HepG2 (cell line): ENCODE data around the gene ACOX3. TPM values are rescaled to one million over a fixed set of nuclear protein-coding genes. Genes with fewer than 3 reads are reported as not detected.

ENCODE experiments used
- ATAC-seq: fragments of 200-7000 bp; cut with Tn5 transposase; 3 replicates; pipeline ENCODE4 v1.9.1; 2020; ENCODE audit warnings: mild to moderate bottlenecking, moderate library complexity
- BruUV-seq: library from RNA; stranded (reverse); fragments of 400-500 nt; replicated peaks from 2 replicates; lab custom pipeline; 2021; lab: Mats Ljungman, UMichigan
- CTCF ChIA-PET: fragments of 300-600 bp; formaldehyde crosslinking; extraction: SDS; loops from one replicate; lab custom pipeline; 2021; ENCODE audit warnings: low total read pairs, inconsistent platforms, low intra/inter-chr PET ratio; lab: Yijun Ruan, JAX
- POLR2A ChIA-PET: fragments of 350-600 bp; sonication (Branson Sonifier 250); formaldehyde crosslinking; loops from one replicate; lab custom pipeline; 2020; ENCODE audit warnings: antibody characterized with exemption, inconsistent platforms; lab: Yijun Ruan, JAX
- DNase-seq: peaks from one replicate; pipeline ENCODE4 v3.0.0-alpha.2; 2015; ENCODE audit warnings: low spot score
- FAIRE-seq: peaks from 3 replicates; lab custom pipeline; 2011; peaks lifted over from hg19 to GRCh38; lab: Jason Lieb, UNC
- H2AFZ ChIP-seq: one replicate; pipeline ENCODE4 v1.6.1; 2011; ENCODE audit warnings: low read length, inconsistent platforms
- H3K27ac ChIP-seq: fragments of 300-600 bp; 3 replicates; pipeline ENCODE4 v1.8.0; 2011; ENCODE audit warnings: mixed run types, mild to moderate bottlenecking, mixed read lengths, low read length, inconsistent platforms; ENCODE audit not compliant: insufficient read depth; ENCODE audit errors: extremely low read length
- H3K27me3 ChIP-seq, 2 experiments: fragments of 200-600 bp in 1 of 2; 2 replicates in 1 of 2; 3 replicates in 1 of 2; pipeline versions ENCODE4 v1.6.0 to v1.8.0; 2011; ENCODE audit warnings: low read length in 2 of 2, mild to moderate bottlenecking in 2 of 2, moderate library complexity in 2 of 2, inconsistent platforms in 1 of 2; ENCODE audit not compliant: insufficient read depth in 2 of 2, control insufficient read depth in 1 of 2
- H3K36me3 ChIP-seq, 2 experiments: fragments of 200-600 bp in 1 of 2; replicated peaks in 1 of 2; 2 replicates in 1 of 2; 3 replicates in 1 of 2; pipeline versions ENCODE4 v1.5.1 to v1.8.0; 2011; ENCODE audit warnings: low read length in 2 of 2, inconsistent platforms in 1 of 2; ENCODE audit not compliant: insufficient read depth in 2 of 2, control insufficient read depth in 1 of 2
- H3K4me1 ChIP-seq: 2 replicates; pipeline ENCODE4 v1.5.1; 2012; ENCODE audit warnings: low read length, inconsistent platforms; ENCODE audit not compliant: insufficient read depth
- H3K4me2 ChIP-seq: 2 replicates; pipeline ENCODE4 v1.6.0; 2011; ENCODE audit warnings: low read depth, low read length, inconsistent platforms
- H3K4me3 ChIP-seq, 3 experiments: fragments of 200-600 bp in 1 of 3; sonication (generic), shearing (Covaris generic) in 1 of 3; replicated peaks in 1 of 3; 2 replicates each; pipeline ENCODE4 v1.5.1; 2011 to 2016; ENCODE audit warnings: low read length in 3 of 3, inconsistent platforms in 2 of 3, low read depth in 2 of 3, mild to moderate bottlenecking in 2 of 3, control low read depth in 1 of 3, mixed read lengths in 1 of 3; ENCODE audit not compliant: insufficient read depth in 1 of 3
- H3K79me2 ChIP-seq: one replicate; pipeline ENCODE4 v1.6.1; 2011; ENCODE audit warnings: low read length, inconsistent platforms; ENCODE audit not compliant: insufficient read depth
- H3K9ac ChIP-seq: 2 replicates; pipeline ENCODE4 v1.6.0; 2011; ENCODE audit warnings: mild to moderate bottlenecking, low read depth, low read length, inconsistent platforms; ENCODE audit not compliant: insufficient read depth
- H3K9me3 ChIP-seq: 2 replicates; pipeline ENCODE4 v1.5.1; 2012; ENCODE audit warnings: mild to moderate bottlenecking, low read length
- H4K20me1 ChIP-seq: 2 replicates; pipeline ENCODE4 v1.6.0; 2011; ENCODE audit warnings: inconsistent platforms, mild to moderate bottlenecking, low read length, moderate library complexity; ENCODE audit not compliant: insufficient read depth
- HMG20A ChIP-seq: IDR thresholded peaks from 2 replicates; pipeline ENCODE4 v1.6.1; 2016; ENCODE audit warnings: borderline replicate concordance
- PRDM4 ChIP-seq: sonication (generic); formaldehyde crosslinking; IDR thresholded peaks from 2 replicates; pipeline ENCODE4 v1.9.0; 2021; ENCODE audit warnings: missing genetic modification reagents, borderline replicate concordance
- SOX13 ChIP-seq, 3 experiments: fragments of 450-650 bp in 1 of 3; sonication (generic) in 1 of 3; formaldehyde crosslinking in 1 of 3; IDR thresholded peaks in 2 of 3; conservative IDR thresholded peaks in 1 of 3; 2 replicates each; pipeline versions ENCODE4 v1.5.0 to v1.6.1; 2016 to 2020; ENCODE audit warnings: antibody characterized with exemption in 1 of 3, mild to moderate bottlenecking in 1 of 3, missing compliant biosample characterization in 1 of 3, missing genetic modification reagents in 1 of 3, moderate library complexity in 1 of 3
- YY1 ChIP-seq: IDR thresholded peaks from 2 replicates; pipeline ENCODE4 v1.6.1; 2011; ENCODE audit warnings: low read length, low read depth, moderate library complexity, mild to moderate bottlenecking; ENCODE audit not compliant: insufficient read depth, insufficient replicate concordance
- ZNF557 ChIP-seq: sonication (generic); formaldehyde crosslinking; IDR thresholded peaks from 2 replicates; pipeline ENCODE4 v1.4.0; 2020; ENCODE audit warnings: missing genetic modification reagents
- WGBS: methylation state at CpG from one replicate; pipeline ENCODE4 v1.1.6; 2017; ENCODE audit warnings: low lambda C conversion rate; 5-methylcytosine and 5-hydroxymethylcytosine counted together
- in situ Hi-C: cut with HindIII; loops from 2 replicates; pipeline ENCODE4 v1.10.0; 2017; ENCODE audit warnings: low pct_unique_long_range_greater_than_20kb; ENCODE audit not compliant: extremely low pct_ligation_motif_present
- intact Hi-C: fragments of 100-400 bp; cut with micrococcal nuclease; formaldehyde crosslinking; loops from one replicate; pipeline ENCODE4 v1.10.0; 2022; ENCODE audit not compliant: unreplicated experiment
- polyA plus RNA-seq, 8 experiments: library from polyadenylated mRNA; depleted of rRNA in 3 of 8; stranded (reverse) in 7 of 8; unstranded in 1 of 8; fragments of >200 nt; fragmentation: Illumina TruSeq in 4 of 8; extraction: Trizol in 4 of 8; gene quantifications; 2 replicates each; pipeline versions ENCODE4 v1.2.1 to v1.2.3, GENCODE V29; 2011 to 2016; ENCODE audit warnings: low read depth in 4 of 8, missing spikeins in 1 of 8, mixed read lengths in 1 of 8; ENCODE audit not compliant: insufficient read depth in 1 of 8
- total RNA-seq, 5 experiments: library from RNA; depleted of rRNA; stranded (reverse); fragments of >200 nt; fragmentation: Illumina TruSeq; extraction: Trizol; gene quantifications; 2 replicates each; pipeline ENCODE4 v1.2.3, GENCODE V29; 2016; ENCODE audit warnings: low read depth in 1 of 5

Gene ACOX3
- total and polyA plus RNA-seq, 2 of the 13 experiments (the other 11 are each of a cell fraction or from before 2014, with no cell fraction given) = 4.2 to 17.8 TPM

GRCh38 chr4:8407756-8408155 is 32.8 kb downstream of the ACOX3 start:
- intact Hi-C loops = no loop called here
- Histone ChIP-seq H3K27ac (no peak overlapping the region), H3K9me3 (no peaks in the 10 kb centered on the region), H4K20me1 (no peaks in the 10 kb centered on the region; the same call in 1 of the 2 replicates), H2AFZ (no peak overlapping the region), H3K27me3 (no peaks in the 10 kb centered on the region), H3K4me3 (no peak overlapping the region), H3K79me2 (no peaks in the 10 kb centered on the region), H3K36me3 (peaks cover 2 to 3% of the 10 kb centered on the region in 2 experiments; a peak in 3 of 5 replicates), H3K4me2 (no peak overlapping the region), H3K9ac (no peak overlapping the region), H3K4me1 (no peaks in the 10 kb centered on the region)
- in situ Hi-C loops = loop anchor here (10.0 kb wide), 1 partner anchor 243 kb away; no protein-coding TSS in a partner anchor
- ChIA-PET CTCF (no interaction called here), POLR2A (no interaction called here)
- no peak for TF ChIP-seq PRDM4 (CRISPR knock-in tag)
- no peak for TF ChIP-seq HMG20A
- no peak for TF ChIP-seq YY1
- no peak for TF ChIP-seq ZNF557 (CRISPR knock-in tag)
- TF ChIP-seq SOX13 (IDR thresholded peaks at IDR 0.05) = no peak
- TF ChIP-seq SOX13 (CRISPR knock-in tag; conservative IDR thresholded peaks at IDR 0.05 in 1 of 2, IDR thresholded peaks at IDR 0.05 in 1 of 2) = no peak
- no peak for ATAC-seq
- BruUV-seq = no TSS peak
- 90% methylated on average over 4 of the region's 9 CpGs for WGBS
- FAIRE-seq = no peak
- no peak for DNase-seq
